ENCODE measurements around the gene ILF3. TPM values are rescaled to one million over a fixed set of nuclear protein-coding genes. Genes with fewer than 3 reads are reported as not detected.

ILF3 gene
- total and polyA plus RNA-seq, 10 of the 15 experiments (the other 5 are each of a cell fraction or from before 2014, with no cell fraction given) = 28.1 to 383 (median 176) TPM

- BruUV-seq (replicated peaks) = no TSS peak
- peaks cover 69% of the 10 kb centered on the region for H3K79me2 ChIP-seq (ENCODE audit: control insufficient read depth, insufficient read depth, low read length)
- RAD21 ChIA-PET (ENCODE audit: unreplicated experiment) = interaction anchor here (1.4 to 1.6 kb wide), 2 partner anchors 47 to 73 kb away, joined by 3 to 5 read pairs; partner anchors contain the start of gene QTRT1
- peak overlapping the region; percentile 99 for H3K27ac ChIP-seq (ENCODE audit: control insufficient read depth, insufficient read depth)
- intact Hi-C loops (cut with micrococcal nuclease; ENCODE audit: unreplicated experiment) (loop anchor here (5.0 to 10.0 kb wide), 3 partner anchors 88 to 240 kb away; partner anchors contain the start of genes CDKN2D, KEAP1 and KRI1), in situ Hi-C loops (cut with MboI) (no loop called here)
- peak overlapping the region; percentile 91 for H3K4me3 ChIP-seq
- SMC1A ChIA-PET (ENCODE audit: uncharacterized antibody, unreplicated experiment) = no interaction called here
- 0 out of 2 replicates have a peak overlapping the region, but pooled peaks have one; percentile 24 for H2AFZ ChIP-seq (ENCODE audit: control insufficient read depth, low read depth, low read length)
- H3K36me3 ChIP-seq (ENCODE audit: control insufficient read depth in 2 of 2, insufficient read depth in 2 of 2, low read length in 1 of 2) = peaks cover 0 to 4% of the 10 kb centered on the region in 2 experiments; a peak in 1 of 4 replicates
- TF ChIP-seq RELA (IDR thresholded peaks at IDR 0.05; ENCODE audit: borderline replicate concordance, partially characterized antibody) (no peak), GABPA (IDR thresholded peaks at IDR 0.05; ENCODE audit: low read depth) (no peak), NR2C1 (IDR thresholded peaks at IDR 0.05) (peak; percentile 30; the same call in 1 of the 2 replicates), PAX5 (IDR thresholded peaks at IDR 0.05; ENCODE audit: borderline replicate concordance, low read depth, low read length) (no peak), POLR2AphosphoS5 (IDR thresholded peaks at IDR 0.05; ENCODE audit: low read length) (0 out of 2 replicates have a peak, but pooled peaks have one; percentile 9), MXI1 (IDR thresholded peaks at IDR 0.05; ENCODE audit: low read depth, low read length) (peak; percentile 10; the same call in 1 of the 2 replicates), DPF2 (IDR thresholded peaks at IDR 0.05) (peak; percentile 0; the same call in 1 of the 2 replicates), RB1 (IDR thresholded peaks at IDR 0.05; ENCODE audit: borderline replicate concordance) (peak; percentile 47; the same call in 1 of the 2 replicates), CHD1 (IDR thresholded peaks at IDR 0.05; ENCODE audit: low read depth, low read length) (0 out of 2 replicates have a peak, but pooled peaks have one; percentile 62), JUND (IDR thresholded peaks at IDR 0.05; ENCODE audit: low read depth, low read length) (no peak), TAF1 (IDR thresholded peaks at IDR 0.05; ENCODE audit: borderline replicate concordance, low read depth, low read length) (peak; percentile 77), NKRF (conservative IDR thresholded peaks at IDR 0.05) (0 out of 2 replicates have a peak, but pooled peaks have one; percentile 24), YY1 (IDR thresholded peaks at IDR 0.05; ENCODE audit: low read depth, low read length) (peak; percentile 95), BHLHE40 (IDR thresholded peaks at IDR 0.05; ENCODE audit: borderline replicate concordance in 1 of 2, low read depth in 2 of 2, low read length in 1 of 2) (peak; percentile 54 to 87; a peak in 3 of 4 replicates), ZBTB33 (IDR thresholded peaks at IDR 0.05) (no peak), POLR2A (IDR thresholded peaks at IDR 0.05; ENCODE audit: low read depth, low read length) (peak; percentile 52), SMARCA5 (IDR thresholded peaks at IDR 0.05) (0 out of 2 replicates have a peak, but pooled peaks have one; percentile 47)
- peak overlapping the region; percentile 64 for H3K4me2 ChIP-seq (ENCODE audit: control insufficient read depth, insufficient read depth)
- H3K9me3 ChIP-seq (replicated peaks; ENCODE audit: control insufficient read depth, insufficient read depth, low read length) = no peaks in the 10 kb centered on the region
- 1% methylated on average over 29 of the region's 73 CpGs for WGBS (ENCODE audit: insufficient coverage, insufficient replicate concordance, low lambda C conversion rate, missing lambda C conversion rate)
- CTCF ChIA-PET = interaction anchor here (2.8 to 5.2 kb wide), 2 partner anchors 43 to 74 kb away, joined by 11 to 50 read pairs; no protein-coding TSS in a partner anchor
- DNase-seq (ENCODE audit: low read depth, low spot score) (no peak), FAIRE-seq (no peak), ATAC-seq (peak; percentile 41)
- H3K27me3 ChIP-seq (replicated peaks in 1 of 2; ENCODE audit: control insufficient read depth in 2 of 2, insufficient read depth in 2 of 2, low read length in 1 of 2) = no peaks in the 10 kb centered on the region
- peak overlapping the region; percentile 97 for H3K9ac ChIP-seq (ENCODE audit: control insufficient read depth, insufficient read depth, low read length)
- H3K4me1 ChIP-seq (ENCODE audit: control insufficient read depth, insufficient read depth, low read length) = peaks cover 7% of the 10 kb centered on the region
- peaks cover 2% of the 10 kb centered on the region for H4K20me1 ChIP-seq (ENCODE audit: control insufficient read depth, insufficient read depth)
- POLR2A ChIA-PET = interaction anchor here (0.9 to 1.2 kb wide), 3 partner anchors 10 to 552 kb away, joined by 3 read pairs; partner anchors contain the start of gene QTRT1
Measured at GRCh38 chr19:10654610-10655456, 687 bp downstream of the ILF3 start.
